Activated T-cell treated with anti-CD3 and anti-CD28 coated beads for 48 hours (primary cell): ENCODE measurements around the gene ARHGAP8.
"Not testable (repeated sequence)": the region's sequence is repeated elsewhere in the genome, so short reads cannot be mapped to it uniquely, and the experiment has no call there.

Experiments
- DNase-seq: peaks from one replicate; pipeline ENCODE4 v3.0.0-alpha.2; 2020; ENCODE audit warnings: low read depth

The ARHGAP8 gene

DNA sequence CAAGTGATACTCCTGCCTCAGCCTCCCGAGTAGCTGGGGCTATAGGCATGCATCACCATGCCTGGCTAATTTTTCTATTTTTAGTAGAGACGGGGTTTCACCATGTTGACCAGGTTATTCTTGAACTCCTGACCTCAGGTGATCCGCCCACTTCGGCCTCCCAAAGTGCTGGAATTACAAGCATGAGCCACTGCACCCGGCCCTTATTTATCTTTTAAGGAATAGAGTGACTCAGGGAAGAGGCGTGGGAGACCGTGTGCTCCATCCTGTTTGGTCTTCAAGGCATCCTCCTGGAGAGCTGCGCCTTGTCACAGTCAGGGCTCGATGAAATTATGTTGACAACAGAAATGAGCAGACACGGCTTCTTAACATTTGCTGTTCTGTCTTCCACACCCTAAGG lies 12.7 kb upstream of the ARHGAP8 start:
- DNase-seq, result not testable (repeated sequence)

DNA sequence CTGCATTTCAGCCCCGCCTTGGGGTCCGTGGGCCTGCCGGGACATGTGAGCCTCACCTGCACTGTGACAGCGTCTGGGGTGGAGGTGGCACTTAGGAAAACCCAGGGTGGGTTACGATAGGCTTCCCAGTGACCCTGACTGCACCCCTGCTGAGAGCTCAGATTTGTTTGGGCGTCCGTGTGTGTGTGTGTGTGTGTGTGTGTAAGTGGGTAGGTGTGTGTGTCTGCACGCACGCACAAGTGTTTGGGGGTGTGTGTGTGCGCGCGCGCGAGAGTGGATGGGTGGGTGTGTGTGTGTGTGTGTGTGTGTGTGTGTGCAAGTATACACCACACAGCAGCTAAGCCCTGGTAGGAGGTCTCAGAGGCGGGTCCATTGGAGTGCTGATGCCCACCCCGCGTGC lies 12.1 kb upstream of the ARHGAP8 start:
- no peak for DNase-seq

DNA sequence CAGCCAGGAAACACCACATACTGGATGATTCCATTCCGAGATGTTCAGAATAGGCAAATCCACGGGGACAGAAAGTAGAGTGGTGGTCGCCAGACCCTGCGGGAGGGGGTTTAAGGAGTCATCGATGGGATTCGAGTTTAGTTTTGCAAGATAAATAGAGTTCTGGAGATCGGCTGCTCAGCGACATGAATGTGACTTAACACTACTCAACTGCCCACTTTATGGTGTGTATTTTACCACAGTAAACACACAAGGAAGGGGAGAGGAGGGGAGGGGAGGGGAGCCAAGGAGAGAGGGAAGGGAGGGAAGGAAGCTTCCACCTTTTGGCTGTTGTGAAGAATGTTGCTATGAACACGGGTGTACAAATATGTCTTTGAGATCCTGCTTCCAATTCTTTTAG lies 10.4 kb upstream of the ARHGAP8 start:
- DNase-seq, result no peak

DNA sequence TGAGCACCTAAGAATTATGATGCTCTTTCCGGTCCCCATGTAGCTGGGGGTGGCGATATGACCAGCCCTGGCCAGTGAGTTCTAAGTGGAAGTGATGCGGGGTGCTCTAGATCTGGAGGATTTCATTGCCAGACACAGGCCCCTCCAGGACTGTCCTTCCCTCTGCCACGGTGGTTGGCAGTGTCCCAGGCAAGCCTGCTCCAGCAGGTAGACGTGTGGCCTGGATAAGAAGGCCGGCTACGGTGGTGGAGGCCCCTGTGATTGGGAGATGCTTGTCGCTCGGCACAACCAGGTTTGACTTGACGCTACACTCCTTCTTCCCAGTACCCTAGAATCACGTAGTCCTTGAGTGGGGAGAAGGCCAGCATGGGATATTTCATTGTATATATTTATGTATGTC lies 9.1 kb upstream of the ARHGAP8 start:
- no peak for DNase-seq

DNA sequence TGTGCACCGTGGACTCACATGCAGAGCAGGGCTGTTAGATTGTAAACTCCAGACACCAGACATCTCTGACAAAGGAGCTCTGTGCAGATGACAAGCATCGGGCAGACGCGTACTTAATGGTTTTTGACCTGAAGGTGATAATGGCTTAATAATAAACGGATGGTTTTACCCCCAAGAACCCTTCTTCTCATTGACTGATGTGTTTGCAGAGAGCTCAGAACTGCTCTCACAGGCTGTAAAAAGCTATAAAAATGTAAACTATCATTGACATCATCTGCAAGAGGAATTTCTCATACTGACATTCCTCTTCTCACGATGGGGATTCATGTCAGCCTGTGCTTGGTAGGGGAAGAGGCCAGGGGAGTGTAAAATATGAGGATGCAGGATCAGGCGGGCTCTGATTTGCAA lies 8.6 kb upstream of the ARHGAP8 start:
- DNase-seq, result no peak

DNA sequence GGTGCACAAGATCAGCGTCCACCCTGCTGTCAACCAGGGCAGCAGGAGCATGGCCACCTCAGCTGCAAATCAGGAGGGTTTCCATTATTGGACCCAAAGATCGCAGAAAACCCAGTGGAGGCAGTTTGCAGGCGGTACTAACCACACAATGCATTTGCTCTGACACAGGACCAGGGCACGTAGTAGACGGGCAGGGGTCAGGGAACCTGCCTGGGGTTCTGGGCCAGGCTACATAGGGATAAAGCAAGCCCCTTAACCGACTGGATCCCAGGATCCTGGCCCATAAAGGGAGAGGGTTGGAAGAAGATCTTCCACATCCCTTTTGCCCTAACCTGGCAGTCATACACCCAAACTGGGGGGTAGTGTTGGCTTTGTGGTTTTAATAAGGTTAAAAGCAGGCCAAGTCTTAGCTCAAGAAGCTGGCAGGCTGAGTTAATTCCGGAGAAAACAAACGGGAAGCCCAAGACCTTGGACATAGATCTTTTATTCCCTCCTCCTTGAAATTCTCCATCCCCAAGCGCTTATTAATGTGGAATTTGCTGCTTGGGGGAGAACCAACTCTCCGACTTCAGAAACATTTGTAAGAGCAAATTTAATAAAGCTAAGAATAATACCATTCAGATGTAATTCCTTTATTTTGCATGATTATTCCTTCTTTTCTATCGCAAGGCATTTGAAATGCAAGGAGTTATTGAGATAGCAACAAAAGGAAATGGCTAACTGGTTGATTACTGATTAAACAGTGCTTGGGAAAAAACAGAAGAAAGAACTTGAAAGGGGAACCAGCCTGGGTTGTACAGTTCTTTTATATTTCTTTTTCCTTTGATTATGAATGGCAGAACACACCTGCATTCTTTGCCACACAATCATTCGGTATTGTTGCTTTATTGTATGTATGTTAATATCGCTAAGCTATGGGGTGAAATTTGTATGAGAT lies 6.3 kb upstream of the ARHGAP8 start:
- DNase-seq, result no peak

DNA sequence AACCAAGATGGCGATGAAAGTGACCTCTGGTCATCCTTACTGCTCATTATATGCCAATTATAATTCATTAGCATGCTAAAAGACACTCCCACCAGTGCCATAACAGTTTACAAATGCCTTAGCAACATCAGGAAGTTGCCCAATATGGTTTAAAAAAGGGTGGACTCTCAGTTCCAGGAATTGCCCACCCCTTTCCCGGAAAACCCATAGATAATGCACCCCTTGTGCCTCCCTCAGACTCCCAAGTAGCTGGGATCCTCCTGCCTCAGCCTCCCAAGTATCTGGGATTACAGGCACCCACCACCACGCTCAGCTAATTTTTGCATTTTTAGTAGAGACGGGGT lies 4.6 kb upstream of the ARHGAP8 start:
- DNase-seq, result not testable (repeated sequence)

DNA sequence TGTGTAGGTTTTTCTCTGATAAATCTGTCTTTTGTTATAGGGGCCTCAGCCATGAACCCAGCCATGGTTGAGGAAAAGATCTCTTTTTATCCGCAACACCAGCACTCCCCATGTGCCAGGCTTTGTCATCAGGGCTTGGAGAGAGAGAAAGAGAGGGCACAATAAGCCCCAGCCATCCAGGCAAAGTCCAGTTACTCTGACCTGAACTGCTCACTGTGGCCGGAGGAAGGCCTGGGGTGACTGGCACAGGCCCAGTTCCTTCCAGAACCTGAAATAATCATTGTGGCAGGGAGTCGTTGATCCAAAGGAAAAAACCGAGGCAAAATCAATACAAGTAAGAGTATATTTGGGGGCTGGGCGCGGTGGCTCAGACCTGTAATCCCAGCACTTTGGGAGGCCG lies 3.9 kb upstream of the ARHGAP8 start:
- DNase-seq, result no peak

DNA sequence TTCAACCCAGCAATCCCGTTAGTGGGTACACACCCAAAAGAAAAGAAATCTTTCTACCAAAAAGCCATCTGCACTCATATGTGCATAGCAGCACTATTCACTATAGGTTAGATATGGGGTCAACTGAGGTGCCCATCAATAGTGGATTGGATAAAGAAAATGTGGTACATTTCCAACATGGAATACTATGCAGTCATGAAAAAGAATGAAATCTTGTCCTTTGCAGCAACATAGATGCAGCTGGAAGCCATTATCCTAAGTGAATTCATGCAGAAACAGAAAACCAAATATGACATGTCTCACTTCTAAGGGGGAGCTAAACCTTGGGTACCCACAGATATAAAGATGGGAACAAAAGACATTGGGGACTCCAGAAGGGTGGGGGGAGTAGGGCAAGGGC lies 1.9 kb upstream of the ARHGAP8 start:
- no peak for DNase-seq

DNA sequence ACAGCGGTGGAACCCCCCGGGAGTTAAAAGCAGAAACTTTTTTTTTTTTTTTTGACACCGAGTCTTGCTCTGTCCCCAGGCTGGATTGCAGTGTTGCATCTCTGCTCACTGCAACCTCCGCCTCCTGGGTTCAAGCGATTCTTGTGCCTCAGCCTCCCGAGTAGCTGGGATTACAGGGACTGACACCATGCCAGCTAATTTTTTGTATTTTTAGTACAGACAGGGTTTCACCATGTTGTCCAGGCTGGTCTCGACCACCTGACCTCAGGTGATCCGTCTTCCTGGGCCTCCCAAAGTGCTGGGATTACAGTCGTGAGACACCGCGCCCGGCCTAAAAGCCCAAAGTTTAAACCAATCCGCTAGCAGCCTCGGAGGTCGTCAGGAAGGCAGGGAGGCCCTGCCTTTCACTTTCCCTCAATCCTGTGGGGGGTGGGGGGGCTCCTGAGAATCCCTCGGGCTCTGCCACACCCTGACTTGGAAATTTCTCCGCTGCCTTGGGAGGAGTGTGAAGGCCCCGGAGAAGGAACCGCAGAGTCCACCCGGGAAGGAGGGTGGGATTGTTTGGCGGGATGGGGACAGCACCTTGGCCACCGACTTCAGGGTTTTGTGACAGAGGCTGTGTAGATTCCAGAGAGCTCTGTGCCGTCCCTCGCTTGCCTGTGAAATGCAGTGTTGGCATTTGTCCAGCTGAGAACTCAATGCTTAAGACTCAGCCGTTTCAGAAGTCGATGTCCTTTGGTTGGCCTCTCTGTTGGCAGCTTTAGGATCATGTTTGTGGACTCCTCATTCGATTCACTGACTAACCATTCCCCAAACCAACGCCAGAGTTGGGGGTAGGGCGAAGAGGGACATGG lies 1.0 kb downstream of the ARHGAP8 start:
- DNase-seq, result no peak

DNA sequence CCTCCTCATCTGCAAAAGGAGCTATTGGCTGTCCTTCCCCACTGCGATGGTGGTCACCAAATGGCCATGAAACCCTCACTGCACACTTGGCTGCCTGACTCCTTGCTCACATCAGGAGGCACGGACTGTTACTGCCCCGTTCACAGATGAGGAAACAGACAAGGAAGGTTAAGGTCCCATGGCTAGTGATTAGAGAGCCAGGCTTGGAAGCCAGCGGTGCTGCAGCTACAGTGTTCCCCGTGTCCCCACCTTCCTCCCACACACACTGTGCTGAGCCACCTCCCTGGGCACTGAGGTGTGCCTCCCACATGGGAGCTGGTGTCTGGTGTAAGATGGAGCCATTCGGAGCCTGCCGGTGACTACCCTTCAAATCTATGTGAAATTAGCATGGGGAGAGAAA lies 2.6 kb downstream of the ARHGAP8 start:
- DNase-seq, result no peak

DNA sequence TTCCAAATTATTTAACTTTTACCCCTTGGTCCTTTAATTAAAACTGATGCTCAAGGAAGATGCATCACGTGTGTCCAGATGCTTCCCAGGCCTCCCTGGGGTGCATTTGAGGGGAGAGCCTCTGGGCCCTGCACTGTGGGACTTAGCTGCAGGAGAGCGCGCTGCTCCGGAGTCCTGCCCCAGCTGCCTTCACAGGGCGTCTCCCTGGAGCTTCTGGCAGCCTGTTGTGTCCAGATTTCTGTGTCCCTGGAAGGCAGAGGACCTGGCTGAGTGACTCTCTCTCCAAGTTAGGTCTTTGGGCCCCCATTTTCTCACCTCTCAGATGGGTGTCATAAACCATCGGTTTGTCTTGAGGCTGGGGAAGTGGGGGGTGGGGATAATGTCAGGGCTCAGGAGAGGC lies 3.0 kb downstream of the ARHGAP8 start:
- DNase-seq, result no peak

DNA sequence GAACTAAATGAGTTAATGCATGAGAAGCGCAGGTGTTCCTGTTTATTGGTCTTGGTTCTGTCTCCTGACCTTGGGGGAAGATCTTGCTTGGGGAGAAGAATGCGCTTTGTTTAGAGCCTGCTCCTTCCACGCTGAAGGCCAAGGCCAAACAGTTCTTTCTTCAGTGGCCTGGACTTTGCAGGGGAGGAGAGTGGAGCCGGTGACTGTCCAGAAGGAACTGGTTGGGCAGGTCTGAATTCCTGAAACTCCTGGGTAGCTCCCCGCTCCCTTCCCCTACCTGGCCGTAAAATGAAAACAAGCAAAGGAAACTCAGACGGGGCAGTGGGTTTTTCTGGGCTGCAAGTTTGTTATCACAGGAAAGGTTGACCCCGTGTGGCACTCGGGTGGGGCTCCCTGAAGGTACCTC lies 3.6 kb downstream of the ARHGAP8 start:
- DNase-seq, result no peak

DNA sequence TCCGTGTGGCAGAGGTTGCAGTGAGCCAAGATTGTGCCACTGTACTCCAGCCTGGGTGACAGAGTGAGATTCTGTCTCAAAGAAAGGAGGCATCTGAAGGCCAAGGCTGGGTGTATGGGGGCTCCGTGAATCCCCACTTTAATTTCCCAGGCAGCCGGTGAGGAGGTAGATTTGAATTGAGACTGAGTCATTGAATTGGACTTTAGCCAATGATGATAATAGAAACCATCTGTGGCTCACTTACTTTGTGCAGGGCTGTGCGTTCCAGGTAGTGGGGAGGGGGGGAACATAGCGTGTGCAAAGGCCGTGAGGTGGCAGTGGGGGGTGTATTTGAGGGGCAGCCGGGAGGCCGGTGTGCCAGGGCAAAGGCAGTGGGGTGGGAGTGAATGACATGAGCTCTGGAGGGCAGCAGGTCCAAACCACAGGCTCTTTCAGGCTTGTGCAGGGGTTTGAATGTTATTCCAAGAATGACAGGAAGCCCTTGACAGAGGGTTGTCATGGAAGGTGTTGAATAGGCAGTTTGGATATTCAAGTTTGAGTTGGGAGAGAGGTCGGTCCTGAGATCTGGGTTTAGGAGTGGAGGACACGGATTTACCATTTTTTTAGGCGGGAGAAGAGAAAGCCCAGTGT lies 6.1 kb downstream of the ARHGAP8 start:
- DNase-seq, result no peak

DNA sequence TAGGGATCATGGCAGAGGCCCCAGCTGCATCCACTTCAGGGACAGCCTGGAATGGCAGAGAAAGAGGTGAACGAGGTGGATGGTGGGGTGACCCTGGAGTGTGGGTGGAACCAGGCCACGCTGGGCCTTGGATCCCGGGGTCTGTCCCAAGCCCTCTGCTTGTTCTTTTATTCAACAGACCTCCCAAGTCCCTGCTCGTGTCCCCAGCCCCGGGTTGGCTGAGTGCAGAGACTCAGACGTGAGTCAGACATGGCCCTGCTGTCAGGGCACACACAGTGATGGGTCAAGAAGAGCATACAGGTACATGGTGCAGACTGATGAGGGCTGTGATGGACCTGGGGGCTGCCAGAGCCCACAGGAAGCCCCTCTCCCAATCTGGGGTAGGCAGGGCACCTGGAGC lies 6.6 kb downstream of the ARHGAP8 start:
- no peak for DNase-seq

DNA sequence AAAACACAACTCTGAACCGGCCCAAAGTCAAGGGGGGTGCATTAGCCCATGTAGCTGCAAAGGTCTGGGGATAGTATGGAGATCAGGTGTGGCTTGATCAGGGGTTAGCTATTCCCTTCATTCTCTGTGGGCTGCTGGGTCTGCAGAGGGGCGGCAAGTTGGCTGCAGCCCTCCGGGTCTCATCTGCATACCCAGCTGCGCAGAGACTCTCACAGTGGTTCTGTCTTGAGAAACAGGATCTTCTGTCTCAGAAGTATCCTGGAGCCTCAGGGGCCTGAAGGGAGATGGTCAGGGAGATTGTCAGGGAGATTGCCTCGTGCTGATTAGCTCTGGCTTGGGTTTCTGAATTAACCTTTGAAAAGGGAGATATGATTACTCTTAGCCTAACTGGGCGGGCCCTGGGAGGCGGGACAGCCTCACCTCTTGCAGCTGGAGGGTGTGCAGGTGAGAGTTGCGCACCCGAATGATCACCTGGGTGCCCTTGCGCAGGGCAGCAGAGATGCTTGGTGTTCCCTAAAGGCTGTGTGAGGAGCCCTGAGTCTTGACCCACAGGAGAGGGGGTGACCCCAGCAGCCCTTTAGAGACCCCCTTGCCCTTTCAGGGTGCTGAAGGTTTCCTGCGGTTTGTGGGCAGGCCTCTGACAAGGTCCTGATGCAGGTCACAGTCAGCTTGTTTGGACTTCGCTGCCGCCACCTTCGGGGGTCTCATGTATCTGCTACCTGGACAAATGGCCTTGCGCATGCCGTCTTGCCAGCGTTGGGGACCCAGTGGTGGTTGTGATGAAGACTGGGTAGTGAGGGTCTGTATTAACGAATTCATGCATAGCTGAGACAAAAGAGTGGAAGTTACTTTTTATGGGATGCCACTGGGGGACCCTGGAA lies 7.3 kb downstream of the ARHGAP8 start:
- no peak for DNase-seq

DNA sequence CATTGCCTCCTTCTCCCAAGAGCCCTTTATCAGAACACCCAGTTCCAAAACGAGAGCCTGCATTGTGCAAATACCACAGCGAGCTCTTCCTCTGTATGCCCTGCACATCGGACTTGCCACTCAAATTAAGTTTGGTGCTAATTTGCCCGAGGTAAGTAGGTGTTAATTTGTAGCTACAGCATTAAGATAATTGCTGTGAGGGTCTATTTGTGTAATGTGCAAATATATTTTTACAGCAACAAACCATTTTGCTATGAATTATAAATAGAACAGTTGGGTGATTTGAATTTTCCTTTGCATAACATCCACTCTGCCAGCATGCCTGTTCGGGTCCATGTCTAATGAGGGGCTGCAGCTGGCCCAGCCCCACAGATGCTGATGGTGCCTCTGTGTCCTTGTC lies 8.1 kb downstream of the ARHGAP8 start:
- no peak for DNase-seq

DNA sequence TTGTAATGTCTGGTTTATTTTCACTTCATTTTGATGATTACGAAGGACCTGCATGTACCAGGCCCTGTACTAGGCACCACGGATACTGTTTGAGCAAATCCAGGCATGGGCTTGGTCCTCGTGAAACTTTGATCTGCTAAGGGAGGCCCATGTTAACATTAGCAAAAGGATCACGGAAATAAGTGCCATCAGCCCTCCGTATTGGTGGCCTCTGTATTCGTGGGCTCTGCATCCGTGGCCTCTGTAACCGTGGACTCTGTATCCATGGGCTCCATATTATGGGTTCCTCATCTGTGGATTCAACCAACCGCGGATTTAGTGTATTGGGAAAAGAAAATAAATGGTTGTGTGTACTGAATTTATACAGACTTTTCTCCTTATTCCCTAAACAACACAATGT lies 8.7 kb downstream of the ARHGAP8 start:
- DNase-seq, result no peak

DNA sequence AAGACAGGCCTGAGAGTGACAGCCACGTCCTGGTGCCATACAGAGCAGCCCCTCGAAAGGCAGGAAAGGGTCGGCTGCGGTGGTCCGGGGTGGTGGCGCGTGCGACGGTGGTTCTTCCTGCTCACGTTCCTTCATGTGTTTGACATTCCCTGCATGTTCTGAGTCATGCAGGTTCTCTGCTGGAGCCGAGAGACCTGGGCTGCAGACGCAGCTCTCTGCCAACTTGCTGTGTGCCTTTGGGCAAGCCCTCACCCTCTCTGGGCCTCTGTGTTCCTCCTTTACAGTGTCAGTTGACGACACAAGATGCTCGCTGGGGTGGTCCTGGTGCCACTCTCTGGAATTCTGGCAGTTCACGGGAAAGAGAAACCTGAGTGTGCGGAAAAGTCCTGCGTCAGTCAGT lies 12.0 kb downstream of the ARHGAP8 start:
- no peak for DNase-seq

DNA sequence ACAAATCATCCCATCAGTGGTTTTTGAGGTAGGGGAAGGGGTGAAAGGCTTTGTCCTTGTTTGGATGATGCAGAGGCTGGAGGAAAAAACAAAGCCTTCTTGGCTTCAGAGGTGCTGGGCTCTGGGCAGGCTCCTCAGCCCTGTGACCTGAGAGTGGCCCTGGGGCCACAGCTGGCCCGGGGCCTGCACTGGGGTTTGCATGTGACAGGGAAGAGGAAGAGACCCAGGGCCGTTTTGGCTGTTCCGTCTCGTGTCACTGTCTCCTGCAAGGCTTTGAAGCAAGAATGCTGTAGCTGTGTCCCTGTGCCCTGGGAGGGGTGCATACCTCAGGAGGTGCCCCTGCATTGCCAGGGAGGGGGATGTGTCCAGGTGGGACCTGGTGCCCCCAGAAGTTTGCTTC lies 12.6 kb downstream of the ARHGAP8 start:
- no peak for DNase-seq

DNA sequence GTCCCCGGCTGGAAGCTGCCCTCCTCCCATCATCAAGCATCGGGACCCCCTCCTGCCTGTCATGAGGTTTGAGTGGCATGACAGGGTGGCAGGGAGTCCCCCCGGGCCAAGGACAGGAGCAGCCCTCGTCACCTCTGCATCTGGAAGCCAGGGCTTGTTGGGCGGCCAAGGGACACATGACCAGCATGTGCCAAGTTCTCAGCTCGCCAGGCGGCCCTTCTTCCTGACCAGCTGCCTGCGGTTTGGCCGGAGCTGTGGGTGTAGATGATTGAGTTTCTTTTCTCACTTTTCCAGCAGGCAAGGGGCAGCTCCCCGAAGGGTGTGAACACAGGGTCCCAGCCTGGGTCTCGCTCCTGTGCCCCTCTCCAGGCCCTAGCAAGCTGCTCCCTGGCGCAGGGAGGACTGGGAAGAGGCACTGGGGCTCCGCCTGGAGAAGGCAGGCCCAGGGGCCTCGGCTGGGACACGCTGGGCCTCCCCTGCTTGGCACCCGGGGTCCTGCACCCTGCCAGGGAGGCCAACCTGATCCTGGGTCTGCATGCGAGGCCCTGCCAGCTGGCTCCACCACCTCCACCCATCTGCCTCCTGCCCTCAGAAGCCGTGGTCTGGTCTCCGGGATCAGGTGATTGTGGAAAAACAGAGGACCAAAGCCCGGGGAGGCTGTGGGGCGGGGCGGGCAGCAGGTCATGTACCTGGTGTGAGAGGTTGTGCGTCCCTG lies 13.4 kb downstream of the ARHGAP8 start:
- DNase-seq, result no peak
